ENCODE measurements around the gene GRK5. TPM values are rescaled to one million over a fixed set of nuclear protein-coding genes. Genes with fewer than 3 reads are reported as not detected.
A peak's percentile ranks its signal among the peaks of the same experiment; 100 is the strongest.
"Not testable (repeated sequence)": the region's sequence is repeated elsewhere in the genome, so short reads cannot be mapped to it uniquely, and the experiment has no call there.

The GRK5 gene
- total RNA-seq, 1 donor from 2014 or later, result 2.8 TPM

DNA sequence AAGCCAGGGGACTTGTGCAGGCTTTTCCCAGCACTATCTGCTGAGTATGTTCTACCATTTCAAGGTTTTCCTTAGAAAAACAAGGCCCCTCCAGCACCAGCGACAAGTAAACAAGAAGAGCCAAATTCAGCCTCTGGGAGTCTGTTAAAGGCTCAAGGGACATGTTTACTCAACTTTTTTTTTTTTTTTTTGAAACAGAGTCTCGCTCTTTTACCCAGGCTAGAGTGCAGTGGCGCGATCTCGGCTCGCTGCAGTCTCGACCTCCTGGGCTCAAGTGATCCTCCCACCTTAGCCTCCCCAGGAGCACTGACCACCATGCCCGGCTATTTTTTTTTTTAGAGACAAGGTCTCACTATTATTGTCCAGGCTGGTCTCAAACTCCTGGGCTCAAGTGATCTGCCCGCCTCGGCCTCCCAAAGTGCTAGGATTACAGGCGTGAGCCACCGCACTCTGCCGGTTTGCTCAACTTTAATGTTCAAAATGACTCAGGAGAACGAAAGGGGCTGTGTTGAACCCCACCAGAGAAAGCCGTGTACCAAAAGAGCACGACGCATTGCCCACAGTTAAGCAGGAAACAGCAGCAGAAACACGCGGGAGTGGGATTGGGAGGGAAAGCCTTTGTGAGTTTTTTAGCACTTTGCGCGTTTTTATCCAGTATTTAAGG, 29.5 kb upstream of the GRK5 start:
- H3K27me3 ChIP-seq (ENCODE audit: control insufficient read depth, insufficient read depth, low read length), result no peaks in the 10 kb centered on the region
- H3K36me3 ChIP-seq (ENCODE audit: control insufficient read depth, insufficient read depth, low read length), result no peaks in the 10 kb centered on the region
- peak overlapping the region; percentile 81 for H3K4me3 ChIP-seq (ENCODE audit: low read depth, low read length)
- TF ChIP-seq, protein P1, sequence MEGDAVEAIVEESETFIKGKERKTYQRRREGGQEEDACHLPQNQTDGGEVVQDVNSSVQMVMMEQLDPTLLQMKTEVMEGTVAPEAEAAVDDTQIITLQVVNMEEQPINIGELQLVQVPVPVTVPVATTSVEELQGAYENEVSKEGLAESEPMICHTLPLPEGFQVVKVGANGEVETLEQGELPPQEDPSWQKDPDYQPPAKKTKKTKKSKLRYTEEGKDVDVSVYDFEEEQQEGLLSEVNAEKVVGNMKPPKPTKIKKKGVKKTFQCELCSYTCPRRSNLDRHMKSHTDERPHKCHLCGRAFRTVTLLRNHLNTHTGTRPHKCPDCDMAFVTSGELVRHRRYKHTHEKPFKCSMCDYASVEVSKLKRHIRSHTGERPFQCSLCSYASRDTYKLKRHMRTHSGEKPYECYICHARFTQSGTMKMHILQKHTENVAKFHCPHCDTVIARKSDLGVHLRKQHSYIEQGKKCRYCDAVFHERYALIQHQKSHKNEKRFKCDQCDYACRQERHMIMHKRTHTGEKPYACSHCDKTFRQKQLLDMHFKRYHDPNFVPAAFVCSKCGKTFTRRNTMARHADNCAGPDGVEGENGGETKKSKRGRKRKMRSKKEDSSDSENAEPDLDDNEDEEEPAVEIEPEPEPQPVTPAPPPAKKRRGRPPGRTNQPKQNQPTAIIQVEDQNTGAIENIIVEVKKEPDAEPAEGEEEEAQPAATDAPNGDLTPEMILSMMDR (IDR thresholded peaks at IDR 0.05; ENCODE audit: insufficient read depth, low read length, poor library complexity, severe bottlenecking), result no peak
- DNase-seq (ENCODE audit: low read depth), result no peak

DNA sequence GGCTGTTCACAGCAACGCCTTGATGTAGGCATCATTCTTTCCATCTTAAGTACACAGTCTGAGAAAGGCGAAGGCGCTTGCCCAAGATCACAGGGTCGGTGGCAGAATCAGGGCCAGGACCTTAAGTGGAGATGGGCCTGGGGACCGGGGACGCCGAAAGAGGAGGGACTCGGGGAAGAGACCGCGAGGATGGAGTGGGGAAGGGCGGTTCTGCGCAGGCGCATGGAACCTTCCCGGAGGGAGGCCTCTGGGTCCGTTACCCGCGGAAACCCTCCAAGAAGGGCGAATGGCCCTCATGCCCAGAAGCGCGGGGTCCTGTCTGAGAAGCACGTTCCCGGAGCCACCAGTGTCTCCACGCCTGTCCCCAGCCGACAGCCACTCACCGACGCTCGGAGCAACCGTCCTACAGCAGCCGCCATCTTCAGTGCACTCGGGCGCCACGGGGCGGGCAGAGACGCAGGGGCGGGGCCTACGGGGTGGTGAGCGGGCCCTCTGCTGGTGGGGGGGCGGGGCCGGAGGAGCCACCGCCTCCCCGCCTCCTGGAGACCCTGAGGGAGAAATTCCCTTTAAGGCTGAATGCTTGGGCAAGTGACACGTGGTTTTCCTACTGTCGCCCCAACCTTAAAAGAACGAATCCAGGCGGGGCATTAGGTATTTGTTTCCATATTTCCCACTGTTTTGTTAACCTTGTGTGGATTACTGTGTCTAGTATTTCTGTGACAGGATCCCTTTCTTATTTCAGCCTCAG, 28.8 kb upstream of the GRK5 start, which contains the start of gene PRDX3:
Gene PRDX3, minus strand, starts transcription at position 441 of the 748 bp plus-strand sequence. Its CDS starts 22 bp downstream, at position 419.
- peak; percentile 52 for DNase-seq (ENCODE audit: low read depth)
- peak within 1 kb of the TSS; percentile 81 for H3K4me3 ChIP-seq (ENCODE audit: low read depth, low read length)
- no peaks in the 10 kb centered on the region for H3K36me3 ChIP-seq (ENCODE audit: control insufficient read depth, insufficient read depth, low read length)
- no peaks in the 10 kb centered on the region for H3K27me3 ChIP-seq (ENCODE audit: control insufficient read depth, insufficient read depth, low read length)
- TF ChIP-seq, protein P1 (IDR thresholded peaks at IDR 0.05; ENCODE audit: insufficient read depth, low read length, poor library complexity, severe bottlenecking), result no peak

DNA sequence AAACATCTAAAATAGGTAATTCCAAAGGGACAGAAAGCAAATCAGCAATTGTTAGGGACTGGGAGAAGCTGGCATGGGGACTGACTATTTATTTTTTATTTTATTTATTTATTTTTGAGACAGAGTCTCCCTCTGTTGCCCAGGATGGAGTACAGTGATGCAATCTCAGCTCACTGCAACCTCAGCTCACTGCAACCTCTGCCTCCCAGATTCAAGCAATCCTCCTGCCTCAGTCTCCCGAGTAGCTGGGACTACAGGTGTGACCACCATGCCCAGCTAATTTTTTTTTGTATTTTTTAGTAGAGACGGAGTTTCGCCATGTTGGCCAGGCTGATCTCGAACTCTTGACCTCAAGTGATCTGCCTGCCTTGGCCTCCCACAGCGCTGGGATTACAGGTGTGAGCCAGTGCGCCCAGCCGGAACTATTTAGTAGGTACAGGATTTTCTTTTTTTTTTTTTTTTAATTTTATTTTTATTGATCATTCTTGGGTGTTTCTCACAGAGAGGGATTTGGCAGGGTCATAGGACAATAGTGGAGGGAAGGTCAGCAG, 26.4 kb upstream of the GRK5 start:
- H3K4me3 ChIP-seq (ENCODE audit: low read depth, low read length); H3K27me3 ChIP-seq (ENCODE audit: control insufficient read depth, insufficient read depth, low read length); H3K36me3 ChIP-seq (ENCODE audit: control insufficient read depth, insufficient read depth, low read length); DNase-seq (ENCODE audit: low read depth): not testable (repeated sequence)

DNA sequence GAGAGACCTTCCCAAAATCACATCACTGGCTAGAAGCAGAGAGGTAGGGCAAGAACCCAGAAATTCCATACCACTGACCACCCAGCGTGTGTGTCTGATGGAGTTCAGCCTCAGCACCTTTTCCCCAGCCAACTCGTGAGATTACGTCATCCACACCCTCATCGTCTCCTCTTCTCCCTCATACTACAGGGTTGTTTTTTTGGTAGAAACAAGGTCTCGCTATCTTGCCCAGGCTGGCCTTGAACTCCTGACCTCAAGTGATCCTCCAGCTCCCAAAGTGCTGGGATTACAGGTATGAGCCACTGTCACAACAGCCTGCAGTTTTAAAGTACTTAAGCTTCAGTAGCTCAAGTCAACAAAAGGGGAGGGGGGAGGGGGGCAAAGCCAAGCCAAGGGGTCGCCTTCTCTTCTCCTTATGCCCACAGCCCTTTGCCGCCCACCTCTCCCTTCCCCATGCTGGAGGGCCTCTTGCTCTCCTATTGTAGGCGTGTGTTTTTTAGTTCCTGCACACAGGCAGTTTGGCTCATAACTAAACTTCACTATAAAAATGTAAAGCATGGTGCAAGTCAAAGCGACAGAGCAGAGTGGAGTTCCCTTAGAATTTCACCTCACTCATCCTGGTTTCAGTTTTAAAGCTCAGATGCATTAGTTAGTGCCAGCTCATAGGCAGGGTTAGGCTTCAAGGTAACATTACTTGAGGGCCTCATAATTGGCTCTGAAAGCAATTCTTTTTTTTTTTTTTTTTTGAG, 23.5 kb upstream of the GRK5 start:
- H3K4me3 ChIP-seq (ENCODE audit: low read depth, low read length), result no peak overlapping the region
- H3K27me3 ChIP-seq (ENCODE audit: control insufficient read depth, insufficient read depth, low read length), result no peaks in the 10 kb centered on the region
- no peaks in the 10 kb centered on the region for H3K36me3 ChIP-seq (ENCODE audit: control insufficient read depth, insufficient read depth, low read length)
- TF ChIP-seq, protein P1 (IDR thresholded peaks at IDR 0.05; ENCODE audit: insufficient read depth, low read length, poor library complexity, severe bottlenecking), result no peak
- no peak for DNase-seq (ENCODE audit: low read depth)

DNA sequence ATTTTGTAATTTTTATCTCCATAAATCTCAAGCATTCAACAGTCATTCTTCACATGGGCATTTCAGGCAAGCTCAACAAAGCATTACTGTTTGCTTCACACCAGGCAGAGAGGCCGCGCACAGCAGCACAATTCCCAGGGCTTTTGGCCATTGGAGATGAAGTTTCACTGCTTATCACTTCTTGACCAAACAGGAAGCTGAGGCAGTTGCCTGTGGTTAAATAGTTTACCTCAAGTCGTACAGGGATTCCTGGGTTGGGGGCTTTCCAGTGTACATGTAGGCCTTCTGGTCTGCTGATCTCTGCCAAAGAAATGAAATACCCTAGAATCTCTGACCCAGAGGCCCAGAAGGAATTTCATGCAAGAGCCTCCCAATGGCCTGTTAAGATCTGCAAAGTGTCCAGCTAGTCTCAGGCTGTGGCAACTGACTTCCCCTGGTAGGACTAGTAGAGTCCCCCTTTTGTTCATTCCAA, 17.5 kb upstream of the GRK5 start:
- Histone ChIP-seq H3K4me3 (ENCODE audit: low read depth, low read length) (no peak overlapping the region), H3K36me3 (ENCODE audit: control insufficient read depth, insufficient read depth, low read length) (no peaks in the 10 kb centered on the region), H3K27me3 (ENCODE audit: control insufficient read depth, insufficient read depth, low read length) (no peaks in the 10 kb centered on the region)
- TF ChIP-seq, protein P1 (IDR thresholded peaks at IDR 0.05; ENCODE audit: insufficient read depth, low read length, poor library complexity, severe bottlenecking), result no peak
- DNase-seq (ENCODE audit: low read depth), result no peak

DNA sequence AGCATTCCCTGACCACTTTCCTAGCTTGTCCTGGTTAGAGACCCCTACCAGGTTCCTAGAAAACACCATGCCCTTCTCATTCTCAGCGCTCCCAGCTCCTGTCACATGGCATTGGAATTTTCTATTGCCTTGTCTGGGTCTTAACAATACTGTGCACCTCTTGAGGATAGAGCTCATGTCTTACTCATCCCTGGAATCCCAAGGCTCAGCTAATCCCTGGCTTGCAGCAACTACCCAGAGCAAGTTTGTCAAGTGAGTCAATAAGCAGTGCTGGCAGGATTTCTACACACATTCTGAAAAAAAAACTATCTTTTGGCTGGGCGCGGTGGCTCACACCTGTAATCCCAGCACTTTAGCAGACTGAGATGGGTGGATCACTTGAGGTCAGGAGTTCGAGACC, 17.0 kb upstream of the GRK5 start:
- TF ChIP-seq, protein P1 (IDR thresholded peaks at IDR 0.05; ENCODE audit: insufficient read depth, low read length, poor library complexity, severe bottlenecking), result no peak
- no peaks in the 10 kb centered on the region for H3K36me3 ChIP-seq (ENCODE audit: control insufficient read depth, insufficient read depth, low read length)
- no peaks in the 10 kb centered on the region for H3K27me3 ChIP-seq (ENCODE audit: control insufficient read depth, insufficient read depth, low read length)
- peak; percentile 82 for DNase-seq (ENCODE audit: low read depth)
- H3K4me3 ChIP-seq (ENCODE audit: low read depth, low read length), result no peak overlapping the region
